Measurements from ENCODE around the gene CYP4Z1. TPM values are rescaled to one million over a fixed set of nuclear protein-coding genes. Genes with fewer than 3 reads are reported as not detected.
"Not testable (repeated sequence)": the region's sequence is repeated elsewhere in the genome, so short reads cannot be mapped to it uniquely, and the experiment has no call there.

CYP4Z1 gene
- total RNA-seq (2014; rRNA removed): not detected in 2 replicates
- not detected for polyA plus RNA-seq (2012)

- DNase-seq (ENCODE audit: low read depth): no peak
These were observed at the start of gene CYP4Z1 for GRCh38 chr1:47067097-47067594. Gene CYP4Z1, plus strand, starts transcription at chr1:47067231. Its CDS starts 260 bp downstream, at chr1:47067491.

GRCh38 chr1:47021070-47021469 is 46.0 kb upstream of the CYP4Z1 start:
- no peak for DNase-seq (ENCODE audit: low read depth)

GRCh38 chr1:47023268-47024140 is 43.5 kb upstream of the CYP4Z1 start, which contains the start of gene CYP4X1:
Gene CYP4X1, plus strand, starts transcription at chr1:47023669. Its CDS starts 149 bp downstream, at chr1:47023818.
- no peak for DNase-seq (ENCODE audit: low read depth)

- DNase-seq (ENCODE audit: low read depth): no peak
These were observed 42.8 kb upstream of the CYP4Z1 start for GRCh38 chr1:47024141-47024801.

- peak; percentile 1 for DNase-seq (ENCODE audit: low read depth)
These were observed 36.7 kb upstream of the CYP4Z1 start for GRCh38 chr1:47030170-47030805.

DNA sequence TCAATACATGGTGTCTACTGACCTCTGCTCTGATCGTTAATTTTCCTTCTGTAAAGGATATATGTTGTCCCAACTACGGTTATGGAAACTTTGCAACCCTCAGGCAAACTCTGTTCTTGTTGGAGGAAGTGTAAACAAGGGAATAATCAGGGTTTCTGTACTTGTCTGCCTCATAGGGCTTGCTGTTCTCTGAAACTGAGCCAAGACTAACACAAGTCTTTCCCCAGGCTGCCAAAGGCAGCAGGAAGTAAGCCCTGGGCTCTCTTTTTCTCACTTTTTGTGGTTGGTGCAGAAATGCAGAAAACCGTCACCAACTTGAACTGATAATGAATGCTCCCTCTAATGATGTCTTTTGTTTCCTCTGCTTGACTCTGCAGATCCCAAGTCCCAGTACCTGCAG is 36.0 kb upstream of the CYP4Z1 start:
- peak; percentile 45 for DNase-seq (ENCODE audit: low read depth)

GRCh38 chr1:47031585-47031984 is 35.4 kb upstream of the CYP4Z1 start:
- DNase-seq (ENCODE audit: low read depth): peak; percentile 6

- no peak for DNase-seq (ENCODE audit: low read depth)
These were observed 30.3 kb upstream of the CYP4Z1 start for GRCh38 chr1:47036764-47037163.

DNA sequence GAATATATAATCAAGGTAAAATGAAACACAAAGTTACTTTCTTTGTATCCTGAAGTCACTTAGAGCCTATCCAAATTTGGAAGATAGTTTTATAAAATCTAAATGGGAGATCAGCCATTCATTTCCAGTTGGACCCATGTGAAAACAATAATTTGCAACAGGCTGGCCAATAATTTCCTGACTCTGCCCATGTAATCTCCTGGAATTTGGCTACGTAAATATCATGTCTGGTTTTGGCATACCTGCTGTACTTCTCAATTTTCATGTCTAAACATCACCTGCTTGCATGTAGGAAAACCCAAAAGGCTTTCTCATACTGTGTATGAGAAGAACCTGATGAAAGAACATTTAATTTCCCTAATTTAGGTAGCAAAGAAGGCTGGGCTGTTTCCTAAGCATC is 7.7 kb upstream of the CYP4Z1 start:
- DNase-seq (ENCODE audit: low read depth): no peak

DNA sequence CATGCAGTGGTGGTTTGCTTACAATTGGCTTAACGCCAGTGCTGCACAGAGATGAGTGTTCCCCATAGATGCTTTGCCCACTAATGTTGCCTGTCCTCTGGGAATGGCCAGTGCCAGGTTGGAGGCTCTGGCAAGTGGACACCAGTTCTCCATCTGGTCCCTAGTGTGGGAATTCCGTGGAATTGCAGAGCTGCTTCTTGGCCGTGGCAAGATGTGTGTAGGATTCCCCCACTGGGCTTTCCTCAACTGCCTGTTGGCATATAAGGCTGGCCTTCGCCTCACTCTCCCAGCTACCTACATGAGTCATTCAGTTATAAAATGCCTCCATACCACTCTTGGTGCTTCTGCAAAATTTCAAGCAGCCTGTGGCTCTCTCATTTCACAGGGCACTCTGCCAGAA is 2.0 kb downstream of the CYP4Z1 start:
- not testable (repeated sequence) for DNase-seq (ENCODE audit: low read depth)

GRCh38 chr1:47069509-47069908 is 2.5 kb downstream of the CYP4Z1 start:
- not testable (repeated sequence) for DNase-seq (ENCODE audit: low read depth)

- DNase-seq (ENCODE audit: low read depth): not testable (repeated sequence)
These were observed 22.3 kb downstream of the CYP4Z1 start for GRCh38 chr1:47089356-47089755.

GRCh38 chr1:47091476-47091875 is 24.4 kb downstream of the CYP4Z1 start:
- DNase-seq (ENCODE audit: low read depth): not testable (repeated sequence)

- DNase-seq (ENCODE audit: low read depth): peak; percentile 8
These were observed 37.8 kb downstream of the CYP4Z1 start for GRCh38 chr1:47104816-47105215.

DNA sequence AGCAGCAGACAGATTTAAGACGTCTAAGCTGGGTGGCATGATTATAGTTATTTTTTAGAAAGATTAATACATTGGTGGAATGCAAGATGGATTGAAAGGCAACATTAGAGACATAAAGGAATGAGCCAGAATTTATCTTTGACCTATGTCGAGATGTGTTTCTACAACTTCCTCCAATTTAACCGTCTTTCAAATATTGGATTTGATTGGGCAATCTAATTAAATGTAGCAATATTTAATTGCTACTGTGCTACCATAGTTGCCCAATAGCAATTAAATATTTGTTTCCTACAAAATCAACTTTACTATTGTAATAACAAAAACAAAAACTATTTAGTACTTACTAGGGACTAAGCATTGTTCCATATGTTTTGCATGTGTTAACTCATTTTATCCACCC is 39.8 kb downstream of the CYP4Z1 start:
- no peak for DNase-seq (ENCODE audit: low read depth)

- peak; percentile 88 for DNase-seq (ENCODE audit: low read depth)
These were observed 41.0 kb downstream of the CYP4Z1 start for GRCh38 chr1:47107851-47108574.

GRCh38 chr1:47109482-47109881 is 42.5 kb downstream of the CYP4Z1 start:
- peak; percentile 38 for DNase-seq (ENCODE audit: low read depth)

DNA sequence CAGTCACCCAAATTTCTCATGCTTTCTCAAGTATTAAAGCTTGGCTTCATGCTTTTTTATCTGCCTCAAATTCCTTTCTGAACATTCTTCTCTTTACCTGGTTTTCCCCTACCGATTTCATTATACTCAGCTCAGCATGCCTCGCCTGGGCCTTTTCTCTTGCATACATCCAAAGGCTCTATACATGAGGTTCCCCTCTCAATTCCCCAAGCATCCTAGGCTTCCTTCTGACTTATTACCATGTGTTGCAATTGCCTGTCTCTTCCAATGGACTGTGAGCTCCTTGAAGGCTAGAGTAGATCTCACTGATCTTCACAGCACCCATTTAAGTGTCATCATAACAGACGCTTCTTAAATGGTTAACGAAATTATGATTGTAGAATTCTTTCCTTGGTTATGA is 46.1 kb downstream of the CYP4Z1 start:
- DNase-seq (ENCODE audit: low read depth): no peak

DNA sequence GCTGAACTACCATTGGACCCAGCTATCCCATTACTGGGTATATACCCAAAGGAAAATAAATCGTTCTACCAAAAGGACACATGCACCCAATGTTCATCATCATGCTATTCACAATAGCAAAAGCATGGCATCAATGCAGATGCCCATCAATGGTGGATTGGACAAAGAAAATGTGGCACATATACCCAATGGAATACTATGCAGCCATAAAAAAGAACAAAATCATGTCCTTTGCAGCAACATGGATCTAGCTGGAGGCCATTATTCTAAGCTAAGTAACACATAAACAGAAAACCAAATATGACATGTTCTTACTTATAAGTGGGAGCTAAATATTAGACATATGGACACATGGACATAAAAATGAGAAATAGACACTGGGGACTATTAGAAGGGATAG is 54.0 kb downstream of the CYP4Z1 start:
- not testable (repeated sequence) for DNase-seq (ENCODE audit: low read depth)

DNA sequence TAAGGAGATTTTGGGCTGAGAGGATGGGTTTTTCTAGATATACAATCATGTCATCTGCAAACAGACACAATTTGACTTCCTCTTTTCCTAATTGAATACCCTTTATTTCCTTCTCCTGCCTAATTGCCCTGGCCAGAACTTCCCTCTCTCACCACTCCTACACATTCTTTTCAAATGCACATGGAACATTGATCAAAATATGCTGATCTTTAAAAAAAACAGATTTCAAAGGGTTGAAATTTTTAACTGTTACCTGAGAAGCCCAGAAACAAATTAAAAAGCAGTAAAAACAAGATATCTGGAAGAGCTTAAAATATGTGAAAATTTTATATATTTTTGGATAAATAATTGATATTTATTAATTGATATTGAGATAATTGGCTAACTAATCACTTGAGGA is 57.8 kb downstream of the CYP4Z1 start:
- not testable (repeated sequence) for DNase-seq (ENCODE audit: low read depth)

DNA sequence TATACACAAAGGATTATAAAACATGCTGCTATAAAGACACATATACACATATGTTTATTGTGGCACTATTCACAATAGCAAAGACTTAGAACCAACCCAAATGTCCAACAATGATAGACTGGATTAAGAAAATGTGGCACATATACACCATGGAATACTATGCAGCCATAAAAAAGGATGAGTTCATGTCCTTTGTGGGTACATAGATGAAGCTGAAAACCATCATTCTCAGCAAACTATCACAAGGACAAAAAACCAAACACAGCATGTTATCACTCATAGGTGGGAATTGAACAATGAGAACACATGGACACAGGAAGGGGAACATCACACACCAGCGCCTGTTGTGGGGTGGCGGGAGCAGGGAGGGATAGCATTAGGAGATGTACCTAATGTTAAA is 60.0 kb downstream of the CYP4Z1 start:
- not testable (repeated sequence) for DNase-seq (ENCODE audit: low read depth)
